Activated T-helper 2 cell treated with anti-CD3 and anti-CD28 coated beads, Interferon-gamma antibody, Interleukin-2, Interleukin-4, amounts not matched to agents 10 μg/mL and 5 μg/mL and 100 μg/mL, durations not matched to agents 14 hours and 24 hours and 36 hours (primary cell): ENCODE results near the gene NIN. TPM values are rescaled to one million over a fixed set of nuclear protein-coding genes. Genes with fewer than 3 reads are reported as not detected.

Source experiments
- DNase-seq: peaks from one replicate; pipeline ENCODE4 v3.0.0; 2021; ENCODE audit warnings: low spot score
- H3K27ac Mint-ChIP-seq: one replicate; pipeline ENCODE4 v1.8.0; 2021; ENCODE audit warnings: mixed read lengths
- H3K27me3 Mint-ChIP-seq: one replicate; pipeline ENCODE4 v1.8.0; 2021; ENCODE audit warnings: low read depth, mixed read lengths
- H3K36me3 Mint-ChIP-seq: one replicate; pipeline ENCODE4 v1.8.0; 2021; ENCODE audit warnings: low read depth, mixed read lengths
- H3K4me1 Mint-ChIP-seq: one replicate; pipeline ENCODE4 v1.8.0; 2021; ENCODE audit warnings: low read depth, mixed read lengths
- H3K4me3 Mint-ChIP-seq: one replicate; pipeline ENCODE4 v1.8.0; 2021; ENCODE audit warnings: low read depth, mild to moderate bottlenecking, moderate library complexity, mixed read lengths
- H3K9me3 Mint-ChIP-seq: one replicate; pipeline ENCODE4 v1.8.0; 2021; ENCODE audit warnings: mixed read lengths
- intact Hi-C: fragments of 100-400 bp; cut with micrococcal nuclease; formaldehyde crosslinking; loops from one replicate; pipeline ENCODE4 v1.15.1; 2023
- total RNA-seq: library from RNA; stranded (reverse); gene quantifications from 2 replicates; pipeline ENCODE4 v1.2.3, GENCODE V29; 2022

Gene NIN
- total RNA-seq, 1 donor from 2014 or later, result 45.1 TPM

GRCh38 chr14:50679674-50680073 lies 151.3 kb downstream of the NIN start:
- DNase-seq, result no peak
- Mint-ChIP-seq H3K4me3 (no peak overlapping the region), H3K36me3 (no peaks in the 10 kb centered on the region), H3K27ac (no peak overlapping the region), H3K27me3 (peaks cover 13% of the 10 kb centered on the region), H3K4me1 (peaks cover 9% of the 10 kb centered on the region), H3K9me3 (no peaks in the 10 kb centered on the region)
- intact Hi-C loops, result no loop called here

DNA sequence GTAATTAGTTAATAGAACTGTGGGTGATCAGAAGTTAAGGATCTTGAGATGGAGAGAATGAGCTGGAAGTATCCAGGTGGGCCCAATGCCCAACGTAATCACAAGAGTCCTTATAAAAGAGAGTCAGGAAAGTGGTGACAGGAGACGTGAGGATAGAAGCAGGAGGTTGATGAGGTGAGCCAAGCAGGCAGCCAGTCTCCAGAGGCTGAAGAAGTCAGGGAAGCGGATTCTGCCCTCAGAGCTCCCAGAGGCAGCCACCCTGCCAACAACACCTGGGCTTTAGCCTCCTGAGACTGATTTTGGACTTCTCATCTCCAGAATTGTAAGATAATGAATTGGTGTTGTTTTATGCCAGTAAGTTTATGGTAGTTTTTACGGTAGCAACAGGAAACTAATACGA lies 152.8 kb downstream of the NIN start:
- no peak for DNase-seq
- Mint-ChIP-seq H3K4me3 (no peak overlapping the region), H3K27me3 (peaks cover 8% of the 10 kb centered on the region), H3K9me3 (no peaks in the 10 kb centered on the region), H3K4me1 (peaks cover 9% of the 10 kb centered on the region), H3K27ac (no peak overlapping the region), H3K36me3 (no peaks in the 10 kb centered on the region)
- intact Hi-C loops, result no loop called here

DNA sequence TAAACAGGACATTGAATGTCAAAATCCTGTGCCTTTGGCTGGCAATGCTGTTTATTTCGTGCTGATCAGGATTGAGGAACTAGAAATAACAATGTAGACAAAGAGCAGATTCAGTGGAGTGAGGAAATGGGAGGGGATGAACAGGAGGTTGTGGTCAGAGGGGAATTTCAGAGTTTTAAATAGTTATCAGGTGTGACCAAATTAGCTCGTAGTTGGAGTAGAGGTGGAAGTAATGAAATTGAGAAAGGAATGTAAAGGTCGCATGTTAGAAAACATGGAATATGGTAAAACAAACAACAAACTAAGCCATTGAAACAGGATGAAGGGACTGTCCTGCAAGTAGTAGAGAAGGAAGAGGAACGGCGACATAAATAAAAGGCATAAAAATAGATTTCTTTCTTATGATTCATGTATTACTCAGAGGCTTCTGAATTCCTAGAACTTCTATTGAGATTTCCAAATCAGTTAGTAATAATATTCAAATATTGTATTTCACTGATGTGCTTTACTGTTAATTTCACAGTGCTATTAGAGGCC lies 153.4 kb downstream of the NIN start:
- Mint-ChIP-seq H3K4me3 (no peak overlapping the region), H3K9me3 (no peaks in the 10 kb centered on the region), H3K27me3 (peaks cover 8% of the 10 kb centered on the region), H3K4me1 (peaks cover 9% of the 10 kb centered on the region), H3K36me3 (no peaks in the 10 kb centered on the region), H3K27ac (no peak overlapping the region)
- intact Hi-C loops, result no loop called here
- no peak for DNase-seq

DNA sequence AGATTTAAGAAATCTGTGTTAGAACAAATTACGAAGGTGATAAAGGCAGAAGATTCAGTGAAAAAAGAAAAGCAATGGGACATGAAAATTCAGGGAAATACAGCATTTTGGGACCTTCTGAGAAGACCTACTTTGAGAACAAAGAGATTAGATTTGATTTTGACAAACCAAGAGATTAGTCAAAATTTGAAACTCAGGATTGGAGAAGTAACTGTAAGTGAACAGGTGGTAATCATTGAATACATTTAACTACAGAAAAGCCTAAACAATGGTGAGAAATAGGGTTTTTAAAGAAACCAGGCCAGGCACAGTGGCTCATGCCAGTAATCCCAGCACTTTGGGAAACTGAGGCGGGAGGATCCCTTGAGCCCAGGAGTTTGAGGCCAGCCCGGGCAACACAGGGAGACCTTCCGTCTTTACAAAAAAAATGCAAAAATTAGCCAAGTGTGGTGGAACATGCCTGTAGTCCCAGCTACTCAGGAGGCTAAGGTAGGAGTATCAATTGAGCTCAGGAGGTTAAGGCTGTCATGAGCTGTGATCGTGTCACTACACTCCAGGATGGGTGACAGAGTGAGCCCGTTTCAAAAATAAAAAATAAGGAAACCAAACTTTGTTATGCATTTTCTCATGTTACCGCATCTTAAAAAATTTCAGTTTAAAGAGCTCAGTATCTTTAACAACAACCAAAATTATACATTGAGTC lies 154.0 kb downstream of the NIN start:
- H3K4me1 Mint-ChIP-seq, result peaks cover 9% of the 10 kb centered on the region
- H3K36me3 Mint-ChIP-seq, result no peaks in the 10 kb centered on the region
- DNase-seq, result no peak
- H3K27ac Mint-ChIP-seq, result no peak overlapping the region
- H3K9me3 Mint-ChIP-seq, result no peaks in the 10 kb centered on the region
- no peak overlapping the region for H3K4me3 Mint-ChIP-seq
- H3K27me3 Mint-ChIP-seq, result peaks cover 5% of the 10 kb centered on the region
- intact Hi-C loops, result no loop called here

GRCh38 chr14:50675597-50675996 lies 155.4 kb downstream of the NIN start:
- H3K27ac Mint-ChIP-seq, result no peak overlapping the region
- H3K4me1 Mint-ChIP-seq, result peaks cover 9% of the 10 kb centered on the region
- H3K4me3 Mint-ChIP-seq, result no peak overlapping the region
- H3K36me3 Mint-ChIP-seq, result no peaks in the 10 kb centered on the region
- no peak for DNase-seq
- no peaks in the 10 kb centered on the region for H3K9me3 Mint-ChIP-seq
- peaks cover 2% of the 10 kb centered on the region for H3K27me3 Mint-ChIP-seq
- intact Hi-C loops, result no loop called here

- Mint-ChIP-seq H3K9me3 (no peaks in the 10 kb centered on the region), H3K27me3 (peaks cover 2% of the 10 kb centered on the region), H3K4me3 (no peak overlapping the region), H3K27ac (no peak overlapping the region), H3K4me1 (peaks cover 13% of the 10 kb centered on the region), H3K36me3 (no peaks in the 10 kb centered on the region)
- no peak for DNase-seq
- intact Hi-C loops, result no loop called here
These were observed 160.1 kb downstream of the NIN start for GRCh38 chr14:50670866-50671256.

GRCh38 chr14:50670196-50670865 lies 160.6 kb downstream of the NIN start:
- no peak overlapping the region for H3K27ac Mint-ChIP-seq
- H3K27me3 Mint-ChIP-seq, result peaks cover 2% of the 10 kb centered on the region
- DNase-seq, result no peak
- no peak overlapping the region for H3K4me3 Mint-ChIP-seq
- intact Hi-C loops, result no loop called here
- no peaks in the 10 kb centered on the region for H3K9me3 Mint-ChIP-seq
- peaks cover 13% of the 10 kb centered on the region for H3K4me1 Mint-ChIP-seq
- no peaks in the 10 kb centered on the region for H3K36me3 Mint-ChIP-seq

Other genes starting within 250 kb of the NIN start
- 13.1 and 13.5 TPM in 2 replicates for gene SAV1, start 162.9 kb downstream of the NIN start, total RNA-seq
- not detected in 2 replicates for gene ABHD12B, start 40.9 kb upstream of the NIN start, total RNA-seq
- 1.5 and 2.1 TPM in 2 replicates for gene PYGL, start 113.3 kb upstream of the NIN start, total RNA-seq